ENCODE results near the gene ADGRB2. TPM values are rescaled to one million over a fixed set of nuclear protein-coding genes. Genes with fewer than 3 reads are reported as not detected.

ADGRB2 gene
- total and polyA plus RNA-seq, 2 donors from 2014 or later = 3.2 to 5.3 TPM

DNA sequence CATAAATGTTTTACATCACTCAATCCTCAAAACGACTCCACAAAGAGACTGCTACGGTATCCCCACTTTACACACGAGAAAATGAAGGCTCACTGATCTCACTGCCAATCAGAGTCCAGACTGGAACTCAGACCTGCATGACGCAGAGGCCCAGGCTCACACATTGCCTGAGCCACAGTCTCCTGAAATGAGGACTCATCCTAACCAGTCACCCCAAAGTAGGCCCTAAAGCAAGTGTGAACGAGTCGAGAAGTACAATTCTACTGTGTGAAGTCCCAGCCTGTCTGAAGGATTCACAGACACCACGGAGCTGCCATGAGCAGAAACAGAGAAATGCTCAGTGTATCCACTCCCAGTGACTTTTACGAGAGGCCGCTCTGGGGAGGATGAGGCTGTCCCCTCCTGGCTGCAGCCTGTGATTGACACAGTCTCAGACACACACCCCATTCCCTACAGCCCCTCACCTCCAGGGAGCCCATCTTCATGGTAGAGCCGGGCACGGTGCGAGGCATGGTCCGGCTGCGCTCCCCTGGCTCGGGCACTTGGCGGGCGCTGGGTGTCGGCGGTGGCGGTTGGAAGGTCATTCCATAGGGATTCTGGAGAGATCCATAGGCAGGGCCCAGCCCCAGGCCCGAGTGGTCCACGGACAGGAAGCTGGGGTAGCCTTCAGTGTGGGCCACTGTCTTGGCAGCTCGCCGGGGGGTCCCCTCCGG, 33.6 kb downstream of the ADGRB2 start:
- FAIRE-seq (no peak), DNase-seq (no peak)
- Histone ChIP-seq H3K27me3 (ENCODE audit: control insufficient read depth, insufficient read depth, low read length) (no peaks in the 10 kb centered on the region), H3K4me3 (ENCODE audit: low read length in 3 of 3) (no peak overlapping the region), H3K36me3 (ENCODE audit: control insufficient read depth in 2 of 3, insufficient read depth in 3 of 3, low read length in 3 of 3) (no peaks in the 10 kb centered on the region), H3K9me3 (ENCODE audit: control insufficient read depth in 2 of 3, insufficient read depth in 1 of 3, low read length in 3 of 3) (no peaks in the 10 kb centered on the region), H3K27ac (ENCODE audit: low read depth in 2 of 2, low read length in 2 of 2) (no peak overlapping the region), H3K9ac (ENCODE audit: low read length in 3 of 3) (no peak overlapping the region), H3K4me1 (ENCODE audit: control insufficient read depth in 2 of 3, insufficient read depth in 2 of 3, low read depth in 1 of 3, low read length in 3 of 3) (peaks cover 0 to under 1% (median 0%) of the 10 kb centered on the region in 3 donors)
- intact Hi-C loops (cut with DNase I) = no loop called here
- TF ChIP-seq, protein P1, sequence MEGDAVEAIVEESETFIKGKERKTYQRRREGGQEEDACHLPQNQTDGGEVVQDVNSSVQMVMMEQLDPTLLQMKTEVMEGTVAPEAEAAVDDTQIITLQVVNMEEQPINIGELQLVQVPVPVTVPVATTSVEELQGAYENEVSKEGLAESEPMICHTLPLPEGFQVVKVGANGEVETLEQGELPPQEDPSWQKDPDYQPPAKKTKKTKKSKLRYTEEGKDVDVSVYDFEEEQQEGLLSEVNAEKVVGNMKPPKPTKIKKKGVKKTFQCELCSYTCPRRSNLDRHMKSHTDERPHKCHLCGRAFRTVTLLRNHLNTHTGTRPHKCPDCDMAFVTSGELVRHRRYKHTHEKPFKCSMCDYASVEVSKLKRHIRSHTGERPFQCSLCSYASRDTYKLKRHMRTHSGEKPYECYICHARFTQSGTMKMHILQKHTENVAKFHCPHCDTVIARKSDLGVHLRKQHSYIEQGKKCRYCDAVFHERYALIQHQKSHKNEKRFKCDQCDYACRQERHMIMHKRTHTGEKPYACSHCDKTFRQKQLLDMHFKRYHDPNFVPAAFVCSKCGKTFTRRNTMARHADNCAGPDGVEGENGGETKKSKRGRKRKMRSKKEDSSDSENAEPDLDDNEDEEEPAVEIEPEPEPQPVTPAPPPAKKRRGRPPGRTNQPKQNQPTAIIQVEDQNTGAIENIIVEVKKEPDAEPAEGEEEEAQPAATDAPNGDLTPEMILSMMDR (IDR thresholded peaks at IDR 0.05; ENCODE audit: borderline replicate concordance, extremely low read depth, insufficient read depth) = no peak

DNA sequence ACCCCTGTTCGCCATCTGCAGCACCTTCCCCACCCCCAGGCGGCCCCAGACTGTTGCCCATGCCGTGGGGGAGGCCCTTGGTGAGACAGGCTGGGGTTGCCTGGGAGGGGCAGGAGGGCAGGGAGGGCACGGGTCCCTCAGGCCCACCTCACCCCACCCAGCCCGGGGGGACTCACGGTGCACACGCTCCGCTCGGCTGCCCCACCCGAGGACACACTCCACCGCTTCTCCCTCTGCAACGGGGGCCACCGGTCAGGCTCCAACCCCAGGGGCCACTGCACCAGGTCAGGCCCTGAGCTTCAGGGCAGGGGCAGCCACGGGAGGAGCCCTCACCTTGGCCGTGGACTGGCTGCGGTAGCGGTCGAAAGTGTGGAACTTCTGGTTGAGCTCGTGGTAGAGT, 36.3 kb downstream of the ADGRB2 start:
- H3K4me1 ChIP-seq (ENCODE audit: control insufficient read depth in 2 of 3, insufficient read depth in 2 of 3, low read depth in 1 of 3, low read length in 3 of 3) = peaks cover 0 to 2% (median 0%) of the 10 kb centered on the region in 3 donors
- no peaks in the 10 kb centered on the region for H3K27me3 ChIP-seq (ENCODE audit: control insufficient read depth, insufficient read depth, low read length)
- no peak overlapping the region for H3K4me3 ChIP-seq (ENCODE audit: low read length in 3 of 3)
- no peak overlapping the region for H3K9ac ChIP-seq (ENCODE audit: low read length in 3 of 3)
- no peaks in the 10 kb centered on the region for H3K36me3 ChIP-seq (ENCODE audit: control insufficient read depth in 2 of 3, insufficient read depth in 3 of 3, low read length in 3 of 3)
- FAIRE-seq = no peak
- H3K27ac ChIP-seq (ENCODE audit: low read depth in 2 of 2, low read length in 2 of 2) = no peak overlapping the region
- intact Hi-C loops (cut with DNase I) = no loop called here
- no peak for DNase-seq
- no peaks in the 10 kb centered on the region for H3K9me3 ChIP-seq (ENCODE audit: control insufficient read depth in 2 of 3, insufficient read depth in 1 of 3, low read length in 3 of 3)
- TF ChIP-seq, protein P1 (IDR thresholded peaks at IDR 0.05; ENCODE audit: borderline replicate concordance, extremely low read depth, insufficient read depth) = no peak

DNA sequence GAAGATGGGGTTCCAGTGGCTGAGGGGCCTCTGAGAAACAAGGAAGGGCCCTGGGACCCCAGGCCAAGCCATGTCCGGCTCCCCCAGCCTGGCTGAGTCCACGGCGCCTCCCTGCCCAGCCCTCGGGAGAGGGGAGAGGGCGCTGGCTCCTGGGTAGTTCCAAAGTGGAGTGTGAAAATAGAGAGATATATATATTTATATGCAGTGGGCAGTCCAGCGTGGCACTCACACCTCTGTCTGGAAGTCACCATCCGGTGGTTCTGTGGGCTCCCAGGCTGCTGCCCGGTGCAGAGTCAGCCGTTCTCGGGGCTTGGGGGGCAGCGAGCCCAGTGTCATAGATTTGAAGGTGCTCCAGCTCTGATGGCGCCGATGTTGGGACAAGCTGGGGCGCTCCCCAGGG, 36.9 kb downstream of the ADGRB2 start:
- no peak overlapping the region for H3K27ac ChIP-seq (ENCODE audit: low read depth in 2 of 2, low read length in 2 of 2)

More for the DNA sequence above, 36.9 kb downstream of the ADGRB2 start:
- H3K27me3 ChIP-seq (ENCODE audit: control insufficient read depth, insufficient read depth, low read length) = no peaks in the 10 kb centered on the region
- intact Hi-C loops (cut with DNase I) = no loop called here
- H3K9ac ChIP-seq (ENCODE audit: low read length in 3 of 3) = no peak overlapping the region
- H3K4me1 ChIP-seq (ENCODE audit: control insufficient read depth in 2 of 3, insufficient read depth in 2 of 3, low read depth in 1 of 3, low read length in 3 of 3) = peaks cover 0 to 2% (median 0%) of the 10 kb centered on the region in 3 donors
- H3K36me3 ChIP-seq (ENCODE audit: control insufficient read depth in 2 of 3, insufficient read depth in 3 of 3, low read length in 3 of 3) = no peaks in the 10 kb centered on the region
- no peak overlapping the region for H3K4me3 ChIP-seq (ENCODE audit: low read length in 3 of 3)
- no peaks in the 10 kb centered on the region for H3K9me3 ChIP-seq (ENCODE audit: control insufficient read depth in 2 of 3, insufficient read depth in 1 of 3, low read length in 3 of 3)
- DNase-seq (no peak), FAIRE-seq (no peak)
- TF ChIP-seq, protein P1 (IDR thresholded peaks at IDR 0.05; ENCODE audit: borderline replicate concordance, extremely low read depth, insufficient read depth) = no peak

All from kidney (tissue), 14 donors.